Bronchial epithelial cell (primary cell): ENCODE results near the gene IQSEC1. TPM values are rescaled to one million over a fixed set of nuclear protein-coding genes. Genes with fewer than 3 reads are reported as not detected.

Source experiments
- DNase-seq: peaks from one replicate; pipeline ENCODE4 v3.0.0-alpha.2; 2010; ENCODE audit warnings: low read depth
- FAIRE-seq: peaks from 2 replicates; lab custom pipeline; 2011; peaks lifted over from hg19 to GRCh38; lab: Jason Lieb, UNC
- H3K27me3 ChIP-seq: 2 replicates; pipeline ENCODE4 v1.5.1; 2011; ENCODE audit warnings: low read length; ENCODE audit not compliant: control insufficient read depth, insufficient read depth
- H3K36me3 ChIP-seq: 2 replicates; pipeline ENCODE4 v1.5.1; 2011; ENCODE audit warnings: low read length; ENCODE audit not compliant: control insufficient read depth, insufficient read depth
- H3K4me3 ChIP-seq: 2 replicates; pipeline ENCODE4 v1.5.1; 2011; ENCODE audit warnings: mild to moderate bottlenecking, low read depth, low read length, control low read depth
- total RNA-seq: library from RNA; depleted of rRNA; stranded (reverse); fragments of >200 nt; gene quantifications from 2 replicates; pipeline ENCODE4 v1.2.1, GENCODE V29; 2014
- TF ChIP-seq, protein P1 (sequence below): IDR thresholded peaks from 2 replicates; pipeline ENCODE4 v1.5.1; 2011; ENCODE audit warnings: mild to moderate bottlenecking, moderate library complexity, low read length, control low read depth, inconsistent platforms; ENCODE audit not compliant: insufficient read depth, severe bottlenecking

Gene IQSEC1
- total RNA-seq, 1 donor from 2014 or later: 6.6 TPM

DNA sequence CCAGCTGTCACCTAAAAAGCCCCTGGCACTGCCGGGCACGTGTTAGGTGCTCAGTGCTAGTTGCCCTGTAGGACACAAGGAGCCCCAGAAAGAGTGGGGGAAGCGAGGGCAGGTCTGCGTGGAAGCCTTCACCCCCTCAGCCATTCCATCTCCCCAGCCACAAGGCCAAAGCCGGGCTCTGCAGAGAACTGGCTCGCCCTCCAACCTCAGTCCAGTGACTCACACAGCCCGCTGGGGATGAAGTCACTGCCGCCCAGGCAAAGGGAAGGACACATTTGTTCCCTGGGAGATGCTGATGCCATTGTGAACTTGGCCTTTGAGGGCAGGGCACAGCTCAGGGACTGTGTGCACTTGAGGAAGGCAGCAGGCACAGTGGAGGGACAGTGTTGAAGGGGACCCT lies 48.1 kb downstream of the IQSEC1 start:
- Histone ChIP-seq H3K4me3 (no peak overlapping the region), H3K27me3 (peaks cover 1% of the 10 kb centered on the region), H3K36me3 (no peaks in the 10 kb centered on the region)
- no peak for FAIRE-seq
- peak; percentile 49 for DNase-seq
- TF ChIP-seq, protein P1, sequence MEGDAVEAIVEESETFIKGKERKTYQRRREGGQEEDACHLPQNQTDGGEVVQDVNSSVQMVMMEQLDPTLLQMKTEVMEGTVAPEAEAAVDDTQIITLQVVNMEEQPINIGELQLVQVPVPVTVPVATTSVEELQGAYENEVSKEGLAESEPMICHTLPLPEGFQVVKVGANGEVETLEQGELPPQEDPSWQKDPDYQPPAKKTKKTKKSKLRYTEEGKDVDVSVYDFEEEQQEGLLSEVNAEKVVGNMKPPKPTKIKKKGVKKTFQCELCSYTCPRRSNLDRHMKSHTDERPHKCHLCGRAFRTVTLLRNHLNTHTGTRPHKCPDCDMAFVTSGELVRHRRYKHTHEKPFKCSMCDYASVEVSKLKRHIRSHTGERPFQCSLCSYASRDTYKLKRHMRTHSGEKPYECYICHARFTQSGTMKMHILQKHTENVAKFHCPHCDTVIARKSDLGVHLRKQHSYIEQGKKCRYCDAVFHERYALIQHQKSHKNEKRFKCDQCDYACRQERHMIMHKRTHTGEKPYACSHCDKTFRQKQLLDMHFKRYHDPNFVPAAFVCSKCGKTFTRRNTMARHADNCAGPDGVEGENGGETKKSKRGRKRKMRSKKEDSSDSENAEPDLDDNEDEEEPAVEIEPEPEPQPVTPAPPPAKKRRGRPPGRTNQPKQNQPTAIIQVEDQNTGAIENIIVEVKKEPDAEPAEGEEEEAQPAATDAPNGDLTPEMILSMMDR: no peak

DNA sequence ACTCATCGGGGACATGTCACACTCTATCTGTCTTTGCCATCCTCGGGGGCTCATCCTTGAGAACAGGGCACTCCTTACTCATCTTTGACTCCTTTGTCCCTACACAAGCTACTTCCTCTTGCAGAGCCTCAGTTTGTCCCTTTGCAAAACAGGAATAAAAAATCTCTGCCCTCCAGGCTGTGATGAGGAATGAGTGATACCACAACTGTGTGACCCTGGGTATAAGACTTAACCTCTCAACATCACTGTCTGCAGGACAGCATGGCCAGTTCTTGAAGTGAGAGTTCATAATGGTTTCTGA lies 48.5 kb downstream of the IQSEC1 start:
- DNase-seq (no peak), FAIRE-seq (no peak)
- Histone ChIP-seq H3K4me3 (no peak overlapping the region), H3K27me3 (peaks cover 1% of the 10 kb centered on the region), H3K36me3 (no peaks in the 10 kb centered on the region)
- TF ChIP-seq, protein P1: no peak

DNA sequence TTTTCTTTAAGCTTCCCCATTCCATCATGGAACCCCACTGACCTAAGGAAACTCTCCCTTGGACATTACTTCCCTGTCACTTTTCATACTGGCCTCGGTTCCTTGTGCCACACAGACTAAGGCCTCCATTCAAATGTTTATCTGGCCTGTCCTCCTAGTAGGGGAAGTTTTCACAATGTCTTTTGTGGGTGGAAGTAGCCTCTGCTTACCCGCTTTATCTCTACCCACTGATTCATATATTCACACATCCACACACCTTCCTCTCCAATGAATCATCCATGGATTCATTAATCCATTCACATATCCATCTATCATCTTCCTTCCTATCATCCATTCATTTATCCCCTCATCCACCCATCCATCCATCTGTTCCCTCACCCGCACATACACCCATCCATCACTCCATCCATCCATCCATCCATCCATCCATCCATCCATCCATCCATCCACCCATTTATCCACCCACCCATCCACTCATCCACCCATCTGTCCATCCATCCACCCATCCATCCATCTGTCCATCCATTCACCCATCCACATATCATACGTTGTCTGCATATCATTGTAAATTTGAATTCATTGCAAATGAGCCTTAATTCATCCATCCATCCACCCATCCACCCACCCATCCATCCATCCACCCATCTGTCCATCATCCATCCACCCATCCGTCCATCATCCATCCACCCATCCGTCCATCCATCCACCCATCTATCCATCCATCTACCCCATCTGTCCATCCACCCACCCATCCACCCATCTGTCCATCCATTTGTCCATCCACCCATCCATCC lies 49.1 kb downstream of the IQSEC1 start:
- Histone ChIP-seq H3K27me3 (peaks cover 1% of the 10 kb centered on the region), H3K36me3 (no peaks in the 10 kb centered on the region), H3K4me3 (no peak overlapping the region)
- DNase-seq (peak; percentile 18), FAIRE-seq (no peak)
- TF ChIP-seq, protein P1: no peak

DNA sequence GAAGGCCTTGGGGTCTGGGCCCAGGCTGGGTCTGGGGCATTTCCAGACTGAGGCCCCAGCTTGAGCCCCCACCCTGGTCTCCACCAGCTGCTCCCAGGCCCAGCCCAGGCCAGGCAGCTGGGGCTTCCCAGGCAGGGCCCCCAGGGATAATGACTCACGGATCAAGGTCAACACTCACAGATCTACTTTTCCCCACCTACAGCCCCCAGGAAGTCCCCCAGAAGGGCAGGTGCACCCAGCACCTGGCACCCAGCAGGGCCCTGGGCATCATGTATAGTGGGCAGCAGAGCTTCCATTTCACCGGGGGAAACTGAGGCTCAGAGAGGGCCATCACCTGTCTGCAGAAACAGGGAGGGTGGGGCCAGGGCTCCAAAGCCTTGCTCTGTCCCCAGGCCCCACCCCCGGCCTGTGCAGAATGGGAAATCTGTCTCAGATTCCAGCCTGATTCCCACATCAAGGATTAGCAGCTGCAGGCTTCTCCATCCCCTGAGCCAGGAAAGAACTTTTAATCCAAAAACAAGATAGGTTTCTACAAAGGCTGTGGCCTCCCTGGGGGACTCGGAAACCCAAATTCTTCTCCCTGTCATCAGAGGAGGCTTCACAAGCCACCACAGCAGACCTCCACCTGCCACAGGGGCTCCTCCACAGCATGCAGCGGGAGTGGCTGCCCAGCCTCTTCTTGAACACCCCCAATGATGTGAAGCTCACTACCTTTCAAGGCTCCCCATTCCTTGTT lies 49.8 kb downstream of the IQSEC1 start:
- H3K4me3 ChIP-seq: no peak overlapping the region
- H3K36me3 ChIP-seq: no peaks in the 10 kb centered on the region
- peaks cover 4% of the 10 kb centered on the region for H3K27me3 ChIP-seq
- TF ChIP-seq, protein P1: no peak
- no peak for DNase-seq
- FAIRE-seq: no peak

- Histone ChIP-seq H3K27me3 (peaks cover 6% of the 10 kb centered on the region), H3K36me3 (no peaks in the 10 kb centered on the region), H3K4me3 (no peak overlapping the region)
- DNase-seq (no peak), FAIRE-seq (no peak)
- TF ChIP-seq, protein P1: no peak
Observed at GRCh38 chr3:13022348-13023234, 50.6 kb downstream of the IQSEC1 start.
